ENCODE results near the gene ZNF3. TPM values are rescaled to one million over a fixed set of nuclear protein-coding genes. Genes with fewer than 3 reads are reported as not detected.

The ZNF3 gene
- polyA plus RNA-seq, 4 donors = 20.3 to 55.2 (median 27.2) TPM

DNA sequence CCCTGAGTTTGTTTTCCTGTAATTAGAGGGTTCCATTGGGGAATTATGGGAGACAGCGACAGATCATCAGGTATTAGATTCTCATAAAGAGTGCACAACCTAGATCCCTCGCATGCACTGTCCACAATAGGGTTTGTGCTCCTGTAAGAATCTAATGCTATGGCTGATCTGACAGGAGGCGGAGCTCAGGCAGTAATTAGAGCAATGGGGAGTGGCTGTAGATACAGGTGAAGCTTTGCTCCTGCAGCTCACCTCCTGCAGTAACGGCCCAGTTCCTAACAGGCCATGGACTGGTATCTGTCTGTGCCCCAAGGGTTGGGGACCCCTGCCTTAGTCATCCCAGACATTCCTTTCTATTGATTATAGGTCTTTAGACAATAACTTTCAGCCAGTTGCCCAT is 32.8 kb downstream of the ZNF3 start:
- Histone ChIP-seq H3K4me1 (ENCODE audit: control insufficient read depth in 3 of 3, insufficient read depth in 2 of 3, low read depth in 1 of 3, low read length in 2 of 3) (peaks cover 0 to 11% (median 4%) of the 10 kb centered on the region in 3 donors), H3K36me3 (ENCODE audit: control insufficient read depth in 3 of 3, insufficient read depth in 2 of 3, low read depth in 1 of 3, low read length in 3 of 3) (peaks cover 0 to 11% (median 0%) of the 10 kb centered on the region in 3 donors), H3K27me3 (ENCODE audit: control insufficient read depth in 3 of 3, insufficient read depth in 3 of 3, low read length in 3 of 3) (no peaks in the 10 kb centered on the region), H3K4me3 (ENCODE audit: low read depth in 1 of 3, low read length in 3 of 3) (no peak overlapping the region), H3K9me3 (ENCODE audit: control insufficient read depth in 2 of 2, insufficient read depth in 1 of 2, low read depth in 1 of 2, low read length in 1 of 2) (no peaks in the 10 kb centered on the region), H3K27ac (ENCODE audit: low read depth in 1 of 3, low read length in 2 of 3) (no peak overlapping the region)
- DNase-seq = peak; percentile 41 to 66
- no peak for FAIRE-seq
- 45 to 79% (median 50%) methylated on average over 4 of the region's 4 CpGs for WGBS, 3 donors

DNA sequence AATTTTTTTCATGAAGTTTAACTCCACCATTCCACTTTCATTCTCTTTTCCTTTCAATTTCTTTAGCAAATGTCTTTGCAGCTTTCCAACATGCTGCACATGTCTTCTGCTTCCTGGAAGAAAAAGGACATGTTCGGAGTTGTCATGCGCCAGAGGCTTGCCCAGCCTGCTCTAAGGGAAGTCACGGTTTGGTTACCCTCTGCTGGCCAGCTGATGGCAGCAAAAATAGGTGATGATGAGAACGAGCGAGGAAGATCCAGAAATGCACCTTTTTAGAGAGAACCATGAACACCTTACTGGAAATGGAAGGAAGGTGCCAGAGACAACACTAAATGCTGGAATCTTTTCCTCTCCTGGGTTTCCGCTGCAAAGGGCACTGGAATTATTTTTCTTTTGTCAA is 36.8 kb downstream of the ZNF3 start:
- 22 to 44% (median 30%) methylated on average over 6 of the region's 6 CpGs for WGBS, 3 donors
- H3K4me1 ChIP-seq (ENCODE audit: control insufficient read depth in 3 of 3, insufficient read depth in 2 of 3, low read depth in 1 of 3, low read length in 2 of 3) = peaks cover 0 to 7% (median 0%) of the 10 kb centered on the region in 3 donors
- H3K9me3 ChIP-seq (ENCODE audit: control insufficient read depth in 2 of 2, insufficient read depth in 1 of 2, low read depth in 1 of 2, low read length in 1 of 2) = no peaks in the 10 kb centered on the region
- no peak for FAIRE-seq
- peak in 1 of 2 donors; percentile 72 for DNase-seq
- no peaks in the 10 kb centered on the region for H3K27me3 ChIP-seq (ENCODE audit: control insufficient read depth in 3 of 3, insufficient read depth in 3 of 3, low read length in 3 of 3)
- H3K36me3 ChIP-seq (ENCODE audit: control insufficient read depth in 3 of 3, insufficient read depth in 2 of 3, low read depth in 1 of 3, low read length in 3 of 3) = peaks cover 0 to 2% (median 0%) of the 10 kb centered on the region in 3 donors
- H3K27ac ChIP-seq (ENCODE audit: low read depth in 1 of 3, low read length in 2 of 3) = no peak overlapping the region
- H3K4me3 ChIP-seq (ENCODE audit: low read depth in 1 of 3, low read length in 3 of 3) = no peak overlapping the region

DNA sequence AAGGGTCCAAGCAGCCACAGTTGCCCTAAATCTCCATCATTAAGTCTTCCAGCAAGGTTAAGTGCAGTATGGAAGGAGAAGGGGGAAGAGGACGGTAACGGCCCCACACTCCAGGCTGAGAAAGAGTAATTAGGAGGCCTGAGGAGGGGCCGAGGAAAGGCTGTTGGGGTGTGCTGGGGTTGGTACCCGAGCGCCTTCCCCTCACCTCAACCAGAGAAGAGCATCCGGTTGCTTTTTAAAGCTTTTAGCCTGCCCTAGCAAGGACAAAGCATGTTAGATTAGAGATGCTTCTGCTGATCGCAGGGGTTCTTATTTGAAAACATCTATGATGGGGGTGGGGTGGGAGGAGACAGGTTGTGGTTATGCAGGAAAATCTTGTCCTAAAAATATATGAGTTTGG is 40.9 kb downstream of the ZNF3 start:
- Histone ChIP-seq H3K9me3 (ENCODE audit: control insufficient read depth in 2 of 2, insufficient read depth in 1 of 2, low read depth in 1 of 2, low read length in 1 of 2) (no peaks in the 10 kb centered on the region), H3K27ac (ENCODE audit: low read depth in 1 of 3, low read length in 2 of 3) (no peak overlapping the region), H3K4me1 (ENCODE audit: control insufficient read depth in 3 of 3, insufficient read depth in 2 of 3, low read depth in 1 of 3, low read length in 2 of 3) (peaks cover 0 to 16% (median 4%) of the 10 kb centered on the region in 3 donors), H3K4me3 (ENCODE audit: low read depth in 1 of 3, low read length in 3 of 3) (no peak overlapping the region), H3K27me3 (ENCODE audit: control insufficient read depth in 3 of 3, insufficient read depth in 3 of 3, low read length in 3 of 3) (no peaks in the 10 kb centered on the region), H3K36me3 (ENCODE audit: control insufficient read depth in 3 of 3, insufficient read depth in 2 of 3, low read depth in 1 of 3, low read length in 3 of 3) (peaks cover 0 to 15% (median 0%) of the 10 kb centered on the region in 3 donors)
- WGBS, 3 donors = 64 to 81% (median 71%) methylated on average over 7 of the region's 7 CpGs
- DNase-seq (no peak), FAIRE-seq (no peak)

DNA sequence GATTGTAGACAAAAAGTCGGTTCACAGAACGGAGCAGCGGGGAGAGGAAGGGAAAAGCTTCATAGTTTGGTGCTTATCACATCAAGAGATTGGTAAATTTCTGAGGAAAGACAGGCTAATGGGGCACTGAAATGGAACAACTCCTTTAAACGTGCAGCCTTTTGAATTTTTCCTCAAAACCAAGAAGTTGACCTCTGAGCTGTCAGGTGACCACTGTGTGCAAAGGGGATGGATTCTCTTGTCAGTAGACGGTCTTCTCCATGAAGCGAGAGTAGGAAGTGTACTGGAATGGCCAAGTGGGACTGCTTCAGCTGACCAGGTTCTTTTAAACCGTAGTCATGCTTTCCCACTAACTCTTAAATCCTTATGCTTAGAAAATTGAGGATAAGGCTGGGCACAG is 43.2 kb downstream of the ZNF3 start:
- FAIRE-seq (no peak), DNase-seq (no peak)
- Histone ChIP-seq H3K9me3 (ENCODE audit: control insufficient read depth in 2 of 2, insufficient read depth in 1 of 2, low read depth in 1 of 2, low read length in 1 of 2) (peaks cover 0 to 14% of the 10 kb centered on the region in 2 donors), H3K4me1 (ENCODE audit: control insufficient read depth in 3 of 3, insufficient read depth in 2 of 3, low read depth in 1 of 3, low read length in 2 of 3) (peaks cover 0 to 16% (median 4%) of the 10 kb centered on the region in 3 donors), H3K36me3 (ENCODE audit: control insufficient read depth in 3 of 3, insufficient read depth in 2 of 3, low read depth in 1 of 3, low read length in 3 of 3) (peaks cover 6 to 30% (median 6%) of the 10 kb centered on the region in 3 donors), H3K27me3 (ENCODE audit: control insufficient read depth in 3 of 3, insufficient read depth in 3 of 3, low read length in 3 of 3) (no peaks in the 10 kb centered on the region), H3K27ac (ENCODE audit: low read depth in 1 of 3, low read length in 2 of 3) (no peak overlapping the region), H3K4me3 (ENCODE audit: low read depth in 1 of 3, low read length in 3 of 3) (no peak overlapping the region)
- 92 to 95% (median 93%) methylated on average over 7 of the region's 7 CpGs for WGBS, 3 donors

DNA sequence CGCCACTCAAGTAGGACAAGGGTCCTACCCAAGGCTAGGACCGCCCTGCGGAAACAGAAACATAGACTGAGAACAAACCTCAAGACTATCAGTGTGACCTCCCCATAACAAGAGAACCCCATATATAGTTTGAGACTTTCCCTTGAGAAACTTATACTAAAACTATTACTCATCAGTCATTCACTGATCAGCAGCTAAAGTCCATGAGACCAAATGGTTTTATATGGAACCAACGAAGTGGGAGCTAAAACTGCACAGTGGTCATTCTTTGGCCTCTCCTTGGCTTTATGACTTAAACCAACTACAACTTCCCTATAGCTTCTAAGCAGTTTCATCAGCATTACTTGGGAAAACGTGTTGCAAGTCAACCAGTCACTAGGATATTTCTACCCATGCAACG is 45.6 kb downstream of the ZNF3 start:
- Histone ChIP-seq H3K4me3 (ENCODE audit: low read depth in 1 of 3, low read length in 3 of 3) (no peak overlapping the region), H3K4me1 (ENCODE audit: control insufficient read depth in 3 of 3, insufficient read depth in 2 of 3, low read depth in 1 of 3, low read length in 2 of 3) (peaks cover 0 to 16% (median 4%) of the 10 kb centered on the region in 3 donors), H3K36me3 (ENCODE audit: control insufficient read depth in 3 of 3, insufficient read depth in 2 of 3, low read depth in 1 of 3, low read length in 3 of 3) (peaks cover 10 to 49% (median 16%) of the 10 kb centered on the region in 3 donors), H3K27me3 (ENCODE audit: control insufficient read depth in 3 of 3, insufficient read depth in 3 of 3, low read length in 3 of 3) (no peaks in the 10 kb centered on the region), H3K27ac (ENCODE audit: low read depth in 1 of 3, low read length in 2 of 3) (peak overlapping the region in 1 of 3 donors; percentile 42), H3K9me3 (ENCODE audit: control insufficient read depth in 2 of 2, insufficient read depth in 1 of 2, low read depth in 1 of 2, low read length in 1 of 2) (peaks cover 0 to 17% of the 10 kb centered on the region in 2 donors)
- FAIRE-seq (no peak), DNase-seq (peak in 1 of 2 donors; percentile 21)
- 84 to 87% (median 84%) methylated on average over 6 of the region's 6 CpGs for WGBS, 3 donors

DNA sequence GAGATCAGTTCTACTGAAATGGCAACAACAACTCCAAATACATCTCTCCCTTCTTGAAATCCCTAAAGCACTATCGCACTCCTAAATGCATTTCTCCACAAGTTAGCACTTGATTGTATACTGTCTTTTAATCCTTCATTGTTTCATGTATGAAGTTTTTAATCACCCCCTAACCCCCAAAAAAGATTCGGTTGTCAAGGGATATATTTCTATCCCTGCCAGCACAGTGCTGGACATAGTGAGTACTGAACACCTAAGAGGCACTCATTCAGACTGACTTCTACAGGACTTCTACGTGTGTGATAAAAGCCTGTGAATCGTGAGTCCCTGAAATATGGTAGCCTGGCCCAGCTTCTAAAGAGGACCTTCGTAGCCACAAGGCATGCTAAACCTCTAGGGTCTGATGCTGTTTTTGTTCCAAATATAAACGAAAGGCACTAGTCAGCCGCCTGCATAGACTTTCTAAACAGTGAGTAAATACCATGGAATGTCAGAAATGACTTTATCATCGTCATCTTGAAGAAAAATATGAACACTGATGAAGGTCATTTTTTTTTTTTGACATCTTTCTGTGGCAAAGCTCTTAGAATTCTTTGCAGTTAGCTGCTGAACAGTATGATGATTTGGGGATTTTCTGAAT is 46.5 kb downstream of the ZNF3 start:
- Histone ChIP-seq H3K36me3 (ENCODE audit: control insufficient read depth in 3 of 3, insufficient read depth in 2 of 3, low read depth in 1 of 3, low read length in 3 of 3) (peaks cover 14 to 56% (median 20%) of the 10 kb centered on the region in 3 donors), H3K4me3 (ENCODE audit: low read depth in 1 of 3, low read length in 3 of 3) (no peak overlapping the region), H3K9me3 (ENCODE audit: control insufficient read depth in 2 of 2, insufficient read depth in 1 of 2, low read depth in 1 of 2, low read length in 1 of 2) (peaks cover 0 to 17% of the 10 kb centered on the region in 2 donors), H3K27me3 (ENCODE audit: control insufficient read depth in 3 of 3, insufficient read depth in 3 of 3, low read length in 3 of 3) (no peaks in the 10 kb centered on the region), H3K27ac (ENCODE audit: low read depth in 1 of 3, low read length in 2 of 3) (no peak overlapping the region), H3K4me1 (ENCODE audit: control insufficient read depth in 3 of 3, insufficient read depth in 2 of 3, low read depth in 1 of 3, low read length in 2 of 3) (peaks cover 0 to 16% (median 4%) of the 10 kb centered on the region in 3 donors)
- FAIRE-seq (no peak), DNase-seq (no peak)
- 87 to 89% (median 88%) methylated on average over 8 of the region's 8 CpGs for WGBS, 3 donors

DNA sequence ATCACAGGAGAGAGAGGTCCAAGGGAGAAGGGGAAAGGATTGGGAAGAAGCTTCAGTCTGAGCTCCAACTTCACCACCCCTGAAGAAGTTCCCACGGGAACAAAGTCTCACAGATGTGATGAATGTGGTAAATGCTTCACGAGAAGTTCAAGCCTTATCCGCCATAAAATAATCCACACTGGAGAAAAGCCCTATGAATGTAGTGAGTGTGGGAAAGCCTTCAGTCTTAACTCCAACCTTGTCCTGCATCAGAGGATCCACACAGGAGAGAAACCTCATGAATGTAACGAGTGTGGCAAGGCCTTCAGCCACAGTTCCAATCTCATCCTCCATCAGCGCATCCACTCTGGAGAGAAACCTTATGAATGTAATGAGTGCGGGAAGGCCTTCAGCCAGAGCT is 48.0 kb downstream of the ZNF3 start:
- Histone ChIP-seq H3K4me3 (ENCODE audit: low read depth in 1 of 3, low read length in 3 of 3) (no peak overlapping the region), H3K4me1 (ENCODE audit: control insufficient read depth in 3 of 3, insufficient read depth in 2 of 3, low read depth in 1 of 3, low read length in 2 of 3) (peaks cover 0 to 16% (median 4%) of the 10 kb centered on the region in 3 donors), H3K27me3 (ENCODE audit: control insufficient read depth in 3 of 3, insufficient read depth in 3 of 3, low read length in 3 of 3) (no peaks in the 10 kb centered on the region), H3K9me3 (ENCODE audit: control insufficient read depth in 2 of 2, insufficient read depth in 1 of 2, low read depth in 1 of 2, low read length in 1 of 2) (peaks cover 0 to 17% of the 10 kb centered on the region in 2 donors), H3K36me3 (ENCODE audit: control insufficient read depth in 3 of 3, insufficient read depth in 2 of 3, low read depth in 1 of 3, low read length in 3 of 3) (peaks cover 14 to 67% (median 20%) of the 10 kb centered on the region in 3 donors), H3K27ac (ENCODE audit: low read depth in 1 of 3, low read length in 2 of 3) (no peak overlapping the region)
- WGBS, 3 donors = 93 to 96% (median 93%) methylated on average over 6 of the region's 6 CpGs
- FAIRE-seq = no peak
- DNase-seq = no peak

DNA sequence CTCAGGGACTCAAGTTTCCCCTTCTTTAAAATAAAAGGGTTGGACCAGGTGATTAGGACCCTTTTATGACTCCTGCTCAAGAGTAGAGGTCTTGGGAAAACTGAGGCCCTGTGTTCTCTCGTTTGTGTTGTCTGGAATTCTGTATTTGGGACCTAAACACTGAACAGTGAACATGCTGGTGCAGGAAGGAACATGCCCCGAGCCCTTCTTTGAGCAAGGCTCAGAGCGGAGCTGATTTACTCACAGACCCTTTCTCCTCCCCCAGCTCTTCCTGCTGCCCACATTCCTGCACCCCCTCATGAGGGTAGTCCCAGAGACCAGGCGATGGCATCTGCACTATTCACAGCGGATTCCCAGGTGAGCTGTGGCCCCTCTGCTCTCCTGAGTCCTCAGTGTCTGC is 51.9 kb downstream of the ZNF3 start:
- Histone ChIP-seq H3K36me3 (ENCODE audit: control insufficient read depth in 3 of 3, insufficient read depth in 2 of 3, low read depth in 1 of 3, low read length in 3 of 3) (peaks cover 14 to 77% (median 23%) of the 10 kb centered on the region in 3 donors), H3K4me3 (ENCODE audit: low read depth in 1 of 3, low read length in 3 of 3) (no peak overlapping the region), H3K27me3 (ENCODE audit: control insufficient read depth in 3 of 3, insufficient read depth in 3 of 3, low read length in 3 of 3) (no peaks in the 10 kb centered on the region), H3K27ac (ENCODE audit: low read depth in 1 of 3, low read length in 2 of 3) (no peak overlapping the region), H3K4me1 (ENCODE audit: control insufficient read depth in 3 of 3, insufficient read depth in 2 of 3, low read depth in 1 of 3, low read length in 2 of 3) (no peaks in the 10 kb centered on the region), H3K9me3 (ENCODE audit: control insufficient read depth in 2 of 2, insufficient read depth in 1 of 2, low read depth in 1 of 2, low read length in 1 of 2) (peaks cover 0 to 15% of the 10 kb centered on the region in 2 donors)
- 89 to 91% (median 89%) methylated on average over 5 of the region's 5 CpGs for WGBS, 3 donors
- FAIRE-seq (no peak), DNase-seq (no peak)
